GM19035 (cell line): ENCODE results near the gene HEXB.

Experiments
- ATAC-seq: cut with Tn5 transposase; IDR thresholded peaks from one replicate; pipeline ENCODE4 v1.9.1; 2021; ENCODE audit not compliant: unreplicated experiment

The HEXB gene

GRCh38 chr5:74684900-74685851 is at the start of gene HEXB:
HEXB (plus strand) TSS chr5:74685233; CDS start chr5:74685261, 28 bp downstream.
- peak; percentile 80 for ATAC-seq

DNA sequence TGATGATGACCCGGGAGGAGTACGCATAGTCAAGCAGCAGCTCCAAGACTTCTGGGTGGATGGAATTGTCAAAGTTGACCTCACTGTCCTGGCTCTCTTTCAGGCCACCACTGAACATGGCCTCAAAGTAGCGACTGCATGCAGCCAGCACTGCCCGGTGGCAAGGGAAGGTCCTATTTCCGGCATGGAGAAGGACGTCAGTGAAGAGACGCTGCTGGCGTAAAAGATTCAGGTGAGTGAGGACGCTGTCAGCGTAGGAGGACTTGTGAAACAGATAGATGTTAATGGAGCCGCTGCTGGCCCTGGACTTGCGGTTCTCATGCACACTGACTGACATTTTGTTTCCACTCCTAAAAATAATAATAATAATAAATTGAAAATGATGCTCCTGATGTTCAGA is 48.9 kb upstream of the HEXB start:
- no peak for ATAC-seq

- no peak for ATAC-seq
These were observed 48.5 kb upstream of the HEXB start for GRCh38 chr5:74636552-74636951.

GRCh38 chr5:74638544-74638969 is 46.5 kb upstream of the HEXB start:
- no peak for ATAC-seq

- ATAC-seq = peak; percentile 39
These were observed 45.8 kb upstream of the HEXB start for GRCh38 chr5:74638970-74639806.

DNA sequence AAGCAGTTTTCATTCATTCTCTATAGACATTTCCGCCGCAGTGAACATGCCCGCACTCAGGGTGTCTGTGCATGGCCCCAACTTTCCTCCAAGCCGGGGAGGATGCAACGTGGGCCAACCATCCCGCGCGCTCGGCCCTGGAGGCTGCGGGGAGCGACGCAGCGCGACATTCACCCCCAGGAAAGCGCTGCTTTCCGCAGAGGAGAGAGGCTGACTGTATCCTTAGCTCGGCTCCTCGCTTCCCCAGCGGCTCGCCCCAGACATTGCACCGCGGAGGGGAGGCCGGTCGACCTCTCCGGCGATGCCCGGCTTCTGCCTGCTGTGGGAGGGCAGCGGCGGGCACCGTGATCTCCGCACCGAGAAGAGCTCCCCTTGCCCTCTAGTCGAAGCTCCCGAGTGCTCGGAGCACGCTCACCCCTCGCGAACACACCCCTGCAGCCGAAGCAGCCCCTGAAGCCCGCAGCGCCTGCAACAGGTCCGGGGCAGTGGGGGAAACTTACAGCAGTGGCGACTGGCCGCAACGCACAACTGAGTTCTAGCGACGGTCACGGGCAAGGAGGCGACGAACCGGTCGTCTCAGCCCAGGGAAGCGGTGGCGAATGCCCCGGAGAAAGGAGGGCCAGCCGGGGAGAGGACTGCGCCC is 45.1 kb upstream of the HEXB start:
- ATAC-seq = peak; percentile 24

GRCh38 chr5:74640450-74640953 is 44.5 kb upstream of the HEXB start, which contains the start of gene ENC1:
ENC1 (minus strand) TSS chr5:74640728; CDS start chr5:74636485, 4,243 bp downstream.
- peak; percentile 73 for ATAC-seq

DNA sequence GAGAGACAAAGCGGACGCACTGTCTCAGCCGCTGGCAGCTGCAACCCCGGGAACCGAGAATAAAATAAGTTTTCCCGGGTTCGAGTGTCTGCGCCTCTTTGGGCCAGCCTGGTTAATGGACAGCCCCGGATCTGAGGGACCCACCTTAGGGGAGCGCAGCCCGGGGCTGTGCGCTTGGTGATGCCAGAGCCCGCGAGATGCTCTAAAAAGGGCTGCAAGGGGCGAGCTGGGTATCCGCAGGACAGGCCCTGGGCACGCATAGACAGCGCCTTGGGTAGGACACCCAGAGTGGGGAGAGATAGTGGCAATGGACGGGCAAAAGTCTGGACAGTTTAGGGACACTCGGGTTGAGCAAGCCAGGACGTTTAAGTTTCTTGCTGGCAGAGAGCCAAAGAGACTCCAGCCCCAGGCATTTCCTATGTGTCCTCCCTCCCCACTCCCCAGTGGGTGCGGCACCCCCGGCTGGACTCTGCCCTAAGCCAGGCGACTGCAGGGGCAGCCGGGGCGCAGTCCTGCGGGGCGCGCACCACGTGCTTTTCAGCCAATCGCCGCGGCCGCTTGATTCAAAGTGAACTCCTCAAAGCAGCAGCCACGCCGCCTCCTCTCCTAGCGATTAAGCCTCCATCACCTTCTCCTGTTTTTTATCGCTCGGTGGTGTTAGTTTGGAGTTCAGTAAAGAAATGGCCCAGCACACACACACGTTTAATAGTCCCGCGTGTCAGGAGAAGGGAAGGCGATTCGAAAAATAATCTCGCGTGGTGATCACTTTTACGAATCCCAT is 43.9 kb upstream of the HEXB start:
- ATAC-seq = peak; percentile 21

GRCh38 chr5:74641735-74642542 is 43.1 kb upstream of the HEXB start:
- ATAC-seq = no peak

DNA sequence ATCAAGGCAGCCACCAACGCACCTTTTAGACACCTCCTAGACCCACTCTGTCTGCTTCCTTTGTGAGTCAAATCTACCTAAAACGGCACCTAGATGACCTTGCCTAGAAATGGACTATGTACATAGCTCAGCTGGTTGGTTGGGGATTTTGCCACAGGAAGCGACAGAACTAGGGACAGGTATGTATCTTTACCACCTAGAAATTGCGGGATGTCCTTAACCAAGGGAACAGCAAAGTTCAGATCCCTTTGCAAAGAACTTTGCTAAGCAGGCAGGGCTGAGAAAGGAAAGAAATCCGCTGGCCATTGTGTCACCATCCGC is 42.5 kb upstream of the HEXB start:
- ATAC-seq = no peak

DNA sequence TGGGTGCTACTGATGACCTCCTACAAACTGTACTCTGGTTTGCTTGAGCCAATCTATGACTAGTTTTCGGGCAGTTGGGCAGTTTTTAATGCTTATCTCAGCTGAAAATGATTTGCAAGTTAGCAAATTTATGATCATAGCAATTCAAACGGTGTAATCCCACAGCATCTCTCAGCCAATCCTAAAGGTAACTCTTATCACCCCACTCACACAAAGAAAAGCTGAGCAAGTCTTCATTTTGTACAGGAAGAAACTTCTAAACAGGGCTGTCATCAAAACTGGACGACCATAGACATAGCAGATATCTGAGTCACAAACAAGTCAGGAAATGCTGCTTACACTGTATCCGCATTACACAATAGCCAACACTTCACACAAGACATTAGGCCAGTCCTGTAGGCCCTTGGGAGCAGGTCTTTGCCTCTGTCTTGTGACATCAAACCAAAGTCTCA is 41.9 kb upstream of the HEXB start:
- no peak for ATAC-seq

DNA sequence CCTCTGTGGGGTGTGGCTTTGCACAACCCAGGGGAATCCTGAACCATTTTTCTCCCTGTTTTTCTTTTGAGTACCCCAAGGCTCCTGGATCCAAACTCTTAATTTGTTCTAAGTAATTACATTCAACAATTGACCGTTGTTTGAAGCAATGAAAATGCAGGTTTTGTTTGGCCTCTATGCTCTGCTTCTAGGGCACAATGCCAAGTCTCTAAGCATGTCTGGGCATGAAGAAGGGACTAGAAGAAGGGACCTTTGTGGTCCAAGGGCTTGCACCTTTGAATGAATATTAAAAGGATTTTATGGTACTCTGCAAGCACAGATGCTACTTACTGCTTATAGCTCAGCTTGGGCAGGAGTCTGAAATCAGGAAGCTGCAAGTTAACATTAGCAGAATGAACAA is 37.9 kb upstream of the HEXB start:
- no peak for ATAC-seq

- peak; percentile 55 for ATAC-seq
These were observed 36.2 kb upstream of the HEXB start for GRCh38 chr5:74648835-74649293.

DNA sequence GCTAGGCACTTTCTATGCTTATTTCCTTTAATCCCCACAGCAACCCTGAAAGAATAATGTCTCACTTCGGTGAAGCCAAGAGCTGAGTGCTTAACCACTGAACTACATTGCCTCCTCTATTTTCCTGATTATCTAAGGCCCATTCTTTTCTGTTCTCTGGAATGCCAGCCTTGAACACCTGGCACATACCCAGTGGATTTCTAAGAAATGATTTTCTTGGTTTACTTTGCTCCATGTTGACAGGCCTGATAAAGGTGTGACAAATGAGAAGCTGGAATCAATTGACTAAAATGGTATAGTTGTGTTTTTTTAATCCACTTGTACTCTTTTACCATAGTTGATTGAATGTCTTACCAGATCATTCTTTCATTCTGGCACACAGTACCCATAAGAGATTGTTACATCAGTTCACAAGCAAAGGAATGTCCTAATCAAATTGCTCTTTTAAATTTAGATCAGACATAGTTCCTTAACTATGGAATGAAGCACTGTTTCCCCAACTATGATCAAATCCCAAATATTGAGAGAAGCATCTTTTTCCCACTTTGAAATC is 35.5 kb upstream of the HEXB start:
- no peak for ATAC-seq

- ATAC-seq = no peak
These were observed 33.3 kb upstream of the HEXB start for GRCh38 chr5:74651710-74652109.

DNA sequence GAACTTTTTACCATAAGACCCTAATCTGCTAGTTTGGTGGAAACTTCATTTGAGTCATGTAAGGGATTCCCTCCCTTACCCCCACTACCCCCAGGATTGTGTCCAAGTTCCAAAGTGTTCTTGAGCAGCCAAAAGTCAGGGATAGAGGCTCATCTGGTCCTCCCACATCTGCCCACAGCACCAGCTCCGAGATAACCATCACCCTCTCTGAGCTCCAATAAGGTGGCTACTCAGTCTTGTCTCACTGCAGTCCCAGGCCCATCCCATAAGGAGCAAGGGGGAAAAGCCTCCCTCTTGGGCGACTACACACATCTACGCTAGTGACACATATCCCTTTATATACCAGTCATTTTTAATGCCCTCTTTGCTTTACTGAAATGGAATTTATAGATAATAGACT is 32.5 kb upstream of the HEXB start:
- no peak for ATAC-seq

GRCh38 chr5:74653991-74654390 is 31.0 kb upstream of the HEXB start:
- no peak for ATAC-seq

- no peak for ATAC-seq
These were observed 29.8 kb upstream of the HEXB start for GRCh38 chr5:74655206-74655605.

DNA sequence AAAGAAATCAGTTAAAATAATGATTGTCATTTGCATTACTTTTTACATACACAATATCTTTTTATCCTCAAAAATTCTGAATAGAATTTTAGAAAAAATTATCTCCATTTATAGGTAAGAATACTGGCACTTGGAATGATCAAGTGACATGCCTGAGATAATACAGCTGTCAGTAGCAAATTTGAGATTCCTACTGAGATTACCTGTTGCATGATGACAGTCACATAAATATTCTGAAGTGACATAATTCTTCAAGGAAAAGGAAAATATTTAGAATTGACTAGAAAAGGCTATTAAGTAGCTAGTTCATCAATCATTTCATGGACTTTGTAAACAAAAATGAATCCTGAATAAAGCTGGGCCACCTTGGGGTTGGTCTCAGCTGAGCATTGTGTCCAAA is 29.3 kb upstream of the HEXB start:
- no peak for ATAC-seq
